Renal cortical epithelial cell (primary cell): ENCODE results near the gene AHRR. TPM values are rescaled to one million over a fixed set of nuclear protein-coding genes. Genes with fewer than 3 reads are reported as not detected.
"Not testable (repeated sequence)": the region's sequence is repeated elsewhere in the genome, so short reads cannot be mapped to it uniquely, and the experiment has no call there.

Experiments
- DNase-seq: peaks from one replicate; pipeline ENCODE4 v3.0.0-alpha.2; 2011; ENCODE audit warnings: low read depth
- total RNA-seq: library from RNA; depleted of rRNA; stranded (reverse); fragments of >200 nt; gene quantifications from 2 replicates; pipeline ENCODE4 v1.2.3, GENCODE V29; 2014

AHRR gene
- total RNA-seq, 1 donor from 2014 or later, result 2.4 TPM

GRCh38 chr5:474840-475661, 153.5 kb downstream of the AHRR start:
- DNase-seq, result no peak

GRCh38 chr5:475704-476101, 154.2 kb downstream of the AHRR start:
- DNase-seq, result no peak

GRCh38 chr5:476102-476813, 154.7 kb downstream of the AHRR start:
- no peak for DNase-seq

- DNase-seq, result no peak
Observed at GRCh38 chr5:476814-477175, 155.3 kb downstream of the AHRR start.

DNA sequence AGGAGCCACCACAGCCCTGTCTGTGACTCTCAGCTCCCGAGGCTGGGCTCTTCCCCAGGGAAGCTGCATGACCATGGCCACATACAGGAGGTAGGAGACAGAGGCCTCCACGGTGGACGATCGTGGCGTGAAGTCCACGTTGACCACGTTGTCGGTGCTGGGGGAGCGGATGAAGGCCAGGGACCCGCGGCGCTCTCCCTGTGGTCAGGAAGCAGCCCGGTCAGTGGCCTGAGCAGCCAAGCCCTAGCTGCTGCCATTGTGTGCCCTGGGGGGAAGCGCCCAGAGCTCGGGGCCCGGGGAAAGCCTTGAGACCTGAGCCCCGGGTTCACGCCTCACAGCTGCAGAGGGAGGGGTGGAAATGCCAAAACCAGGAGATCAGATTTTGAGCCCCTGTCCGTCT, 155.7 kb downstream of the AHRR start:
- DNase-seq, result no peak

GRCh38 chr5:477871-478270, 156.4 kb downstream of the AHRR start:
- no peak for DNase-seq

GRCh38 chr5:478369-478981, 157.0 kb downstream of the AHRR start:
- DNase-seq, result no peak

DNA sequence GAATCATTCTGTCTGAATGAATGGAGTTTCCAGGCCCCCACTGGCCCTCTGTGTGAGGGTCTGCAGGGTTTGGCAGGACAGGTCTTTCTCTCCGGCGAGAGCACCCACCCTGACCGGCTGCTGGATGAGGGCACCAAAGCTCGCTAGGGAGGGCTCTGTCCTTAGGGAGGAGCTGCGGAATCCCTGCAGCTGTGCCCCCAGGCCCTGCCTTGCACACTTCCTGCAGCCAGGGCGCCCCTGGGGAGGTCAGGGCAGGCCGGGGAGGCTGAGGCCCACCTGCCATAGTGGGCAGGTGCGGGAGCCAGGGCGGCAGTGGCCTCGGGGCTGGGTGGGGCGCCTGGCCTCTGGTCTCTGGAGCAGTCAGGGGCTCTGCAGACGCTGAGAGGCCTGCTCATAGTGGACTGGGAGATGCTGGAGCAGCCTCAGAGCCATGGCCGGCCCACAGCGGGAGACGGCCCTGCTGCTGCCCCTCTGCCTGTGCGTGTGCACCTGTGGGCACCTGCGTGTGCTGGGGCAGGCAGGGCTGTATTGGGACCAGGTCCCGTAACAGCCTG, 157.5 kb downstream of the AHRR start:
- DNase-seq, result no peak

GRCh38 chr5:479566-480319, 158.2 kb downstream of the AHRR start:
- DNase-seq, result no peak

GRCh38 chr5:481347-481746, 159.8 kb downstream of the AHRR start:
- no peak for DNase-seq

- DNase-seq, result no peak
Observed at GRCh38 chr5:482021-482420, 160.5 kb downstream of the AHRR start.

- DNase-seq, result no peak
Observed at GRCh38 chr5:482506-482905, 161.0 kb downstream of the AHRR start.

- DNase-seq, result no peak
Observed at GRCh38 chr5:483011-483410, 161.5 kb downstream of the AHRR start.

DNA sequence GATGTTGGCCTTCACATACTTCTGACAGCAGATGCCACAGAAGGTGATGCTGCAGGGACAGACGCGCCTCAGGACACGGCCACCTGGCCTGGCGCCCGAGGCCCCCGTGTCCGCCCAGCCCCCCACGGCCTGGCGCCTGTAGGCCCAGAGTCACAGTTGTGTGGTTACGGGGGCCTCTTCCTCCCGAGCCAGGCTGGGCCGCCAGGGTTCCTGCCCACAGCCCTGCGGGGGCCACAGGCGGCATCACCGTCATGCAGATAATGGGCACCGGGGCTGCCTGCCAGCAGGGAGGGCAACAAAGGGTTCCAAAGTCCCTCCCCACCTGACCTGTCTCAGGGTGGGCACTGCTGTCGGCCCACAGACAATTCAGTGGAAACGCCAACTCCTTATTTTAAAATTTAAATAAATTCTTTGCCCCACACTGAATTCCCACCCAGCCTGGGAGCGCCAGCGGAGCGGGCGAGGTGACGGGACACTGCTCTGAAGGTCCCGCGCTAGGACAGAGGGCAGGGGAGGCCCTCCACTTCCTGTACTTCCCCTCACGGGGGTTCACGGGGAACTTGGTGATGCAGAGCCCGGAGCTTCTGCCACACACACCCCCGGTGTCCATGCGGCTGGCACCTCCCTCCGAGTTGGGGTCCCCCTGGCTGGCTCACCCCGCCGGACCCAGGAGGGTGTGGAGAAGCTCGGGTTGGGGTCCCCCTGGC, 162.1 kb downstream of the AHRR start:
- no peak for DNase-seq

- DNase-seq, result no peak
Observed at GRCh38 chr5:484556-484955, 163.0 kb downstream of the AHRR start.

GRCh38 chr5:485113-485945, 163.8 kb downstream of the AHRR start:
- no peak for DNase-seq

- DNase-seq, result no peak
Observed at GRCh38 chr5:485946-486491, 164.5 kb downstream of the AHRR start.

DNA sequence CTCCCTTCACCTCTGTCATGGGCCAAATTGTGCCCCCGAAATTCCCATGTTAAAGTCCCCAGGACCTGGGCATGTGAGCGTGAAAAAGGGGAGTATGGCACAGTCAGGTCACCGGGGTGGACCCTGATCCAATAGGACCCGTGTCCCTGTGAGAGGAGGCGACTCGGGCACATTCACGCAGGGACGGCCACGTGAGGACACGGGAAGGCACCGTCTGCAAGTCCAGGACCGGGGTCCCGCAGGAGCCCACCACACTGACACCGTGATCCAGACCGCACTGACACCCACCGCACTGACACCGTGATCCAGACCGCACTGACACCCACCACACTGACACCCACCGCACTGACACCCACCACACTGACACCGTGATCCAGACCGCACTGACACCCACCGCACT, 165.1 kb downstream of the AHRR start:
- DNase-seq, result not testable (repeated sequence)
